Measurements from ENCODE around the gene CAPN15.

DNA sequence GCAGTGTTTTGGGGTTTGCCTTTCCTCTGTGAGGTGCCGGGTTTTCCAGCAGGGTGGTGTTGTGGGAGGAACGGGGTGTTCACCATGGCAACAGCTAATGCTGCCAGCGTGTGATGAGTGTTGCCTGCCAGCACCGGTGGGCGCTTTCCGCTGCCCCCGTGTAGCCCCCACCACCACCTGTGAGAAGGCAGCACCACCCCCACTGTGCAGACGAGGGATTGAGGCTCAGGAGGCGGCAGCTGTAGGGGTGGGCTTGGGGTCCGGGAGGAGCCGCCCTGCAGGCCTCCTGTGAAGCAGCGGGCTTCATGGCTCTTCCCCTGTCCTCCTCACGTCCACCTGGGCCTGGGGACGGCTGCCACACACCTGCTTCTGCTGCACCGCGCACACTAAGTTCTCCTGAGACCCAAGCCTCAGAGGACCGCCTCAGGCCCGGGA, 67.6 kb downstream of the CAPN15 start:
- no peak for TF ChIP-seq TAF1 (IDR thresholded peaks at IDR 0.05; ENCODE audit: low read depth, low read length)
- TF ChIP-seq POLR2A (IDR thresholded peaks at IDR 0.05; ENCODE audit: low read depth, low read length) = no peak
- TF ChIP-seq POLR2AphosphoS5 (IDR thresholded peaks at IDR 0.05; ENCODE audit: low read depth, low read length) = no peak

Measured in GM12891 (cell line).